ENCODE data around the gene CEP126.

CEP126 gene, protein sequence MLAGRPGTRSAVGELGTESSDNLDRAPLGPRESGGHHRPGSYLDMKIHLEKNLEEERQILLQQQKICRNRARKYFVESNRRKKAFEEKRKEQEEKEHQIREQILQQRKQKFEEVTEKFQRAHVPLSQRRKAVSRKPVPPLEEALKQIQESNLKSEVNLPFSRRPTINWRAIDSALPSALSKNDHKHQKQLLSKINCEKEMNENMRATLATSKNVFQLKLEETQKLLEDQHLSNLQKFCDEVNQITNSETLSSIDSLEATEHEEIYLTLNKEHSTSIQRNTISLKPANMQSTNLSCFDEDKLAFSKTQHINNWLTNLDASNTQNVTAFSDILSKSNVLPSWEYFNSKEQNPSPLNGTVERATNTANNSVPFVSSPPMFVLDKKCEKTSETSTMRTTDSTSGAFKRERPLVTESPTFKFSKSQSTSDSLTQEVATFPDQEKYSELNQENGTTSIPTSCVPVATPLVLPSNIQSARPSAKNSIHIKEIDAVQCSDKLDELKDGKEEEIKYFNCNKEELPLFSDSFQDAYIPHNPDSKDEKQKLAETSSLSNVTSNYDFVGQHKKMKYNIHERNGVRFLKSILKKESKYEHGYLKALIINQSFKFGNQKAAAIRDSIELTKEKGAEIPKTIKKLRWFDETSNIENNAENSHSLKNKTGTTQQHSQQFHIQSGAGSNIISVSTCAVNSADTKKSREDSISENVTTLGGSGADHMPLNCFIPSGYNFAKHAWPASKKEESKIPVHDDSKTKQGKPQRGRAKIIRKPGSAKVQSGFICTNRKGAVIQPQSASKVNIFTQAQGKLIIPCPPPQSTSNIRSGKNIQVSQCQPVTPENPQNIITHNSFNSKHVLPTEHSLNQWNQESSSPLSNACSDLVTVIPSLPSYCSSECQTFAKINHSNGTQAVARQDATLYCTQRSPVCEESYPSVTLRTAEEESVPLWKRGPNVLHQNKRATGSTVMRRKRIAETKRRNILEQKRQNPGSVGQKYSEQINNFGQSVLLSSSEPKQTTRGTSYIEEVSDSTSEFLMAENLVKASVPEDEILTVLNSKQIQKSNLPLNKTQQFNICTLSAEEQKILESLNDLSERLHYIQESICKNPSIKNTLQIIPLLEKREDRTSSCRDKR

GRCh38 chr11:101914738-101915426, at the start of gene CEP126:
Gene CEP126, plus strand, starts transcription at chr11:101915010. Its CDS starts 275 bp downstream, at chr11:101915285.
- Histone ChIP-seq H3K9me3 (ENCODE audit: control insufficient read depth, insufficient read depth, low read length) (no peaks in the 10 kb centered on the region), H3K4me1 (ENCODE audit: control insufficient read depth, low read length) (peaks cover 23% of the 10 kb centered on the region), H3K27ac (ENCODE audit: low read depth, low read length) (peak within 1 kb of the TSS; percentile 75), H3K4me2 (ENCODE audit: low read length) (peak within 1 kb of the TSS; percentile 81), H3F3A (ENCODE audit: control insufficient read depth, insufficient read depth) (peaks cover 7% of the 10 kb centered on the region; the same call in 1 of the 2 replicates), H3K9me2 (replicated peaks; ENCODE audit: control insufficient read depth, low read length) (no peaks in the 10 kb centered on the region), H4K20me1 (ENCODE audit: control insufficient read depth, insufficient read depth, low read depth, low read length) (no peaks in the 10 kb centered on the region), H3K4me3 (ENCODE audit: low read length) (peak within 1 kb of the TSS; percentile 87), H3K36me3 (ENCODE audit: control insufficient read depth, low read length) (no peaks in the 10 kb centered on the region; the same call in 1 of the 2 replicates), H3K79me2 (ENCODE audit: control insufficient read depth, low read length) (no peaks in the 10 kb centered on the region), H3K27me3 (ENCODE audit: control insufficient read depth, low read length) (no peaks in the 10 kb centered on the region)
- no peak for TF ChIP-seq EZH2phosphoT487 (IDR thresholded peaks at IDR 0.05; ENCODE audit: borderline replicate concordance, low read length)
- TF ChIP-seq CTCF (IDR thresholded peaks at IDR 0.05; ENCODE audit: low read depth, low read length, poor library complexity, severe bottlenecking) = peak; percentile 52

- no peaks in the 10 kb centered on the region for H3K9me2 ChIP-seq (replicated peaks; ENCODE audit: control insufficient read depth, low read length)
- H3K9me3 ChIP-seq (ENCODE audit: control insufficient read depth, insufficient read depth, low read length) = no peaks in the 10 kb centered on the region
- no peaks in the 10 kb centered on the region for H4K20me1 ChIP-seq (ENCODE audit: control insufficient read depth, insufficient read depth, low read depth, low read length)
- H3K36me3 ChIP-seq (ENCODE audit: control insufficient read depth, low read length) = no peaks in the 10 kb centered on the region
- no peak overlapping the region for H3K27ac ChIP-seq (ENCODE audit: low read depth, low read length)
- no peaks in the 10 kb centered on the region for H3K4me1 ChIP-seq (ENCODE audit: control insufficient read depth, low read length)
- no peak for TF ChIP-seq EZH2phosphoT487 (IDR thresholded peaks at IDR 0.05; ENCODE audit: borderline replicate concordance, low read length)
- H3K4me2 ChIP-seq (ENCODE audit: low read length) = no peak overlapping the region
- peaks cover 8% of the 10 kb centered on the region; the same call in 1 of the 2 replicates for H3K27me3 ChIP-seq (ENCODE audit: control insufficient read depth, low read length)
- H3K4me3 ChIP-seq (ENCODE audit: low read length) = no peak overlapping the region
- no peaks in the 10 kb centered on the region for H3F3A ChIP-seq (ENCODE audit: control insufficient read depth, insufficient read depth)
- no peaks in the 10 kb centered on the region for H3K79me2 ChIP-seq (ENCODE audit: control insufficient read depth, low read length)
These were observed 48.0 kb upstream of the CEP126 start for GRCh38 chr11:101866619-101867491.

- Histone ChIP-seq H3F3A (ENCODE audit: control insufficient read depth, insufficient read depth) (no peaks in the 10 kb centered on the region), H3K4me2 (ENCODE audit: low read length) (no peak overlapping the region), H3K27me3 (ENCODE audit: control insufficient read depth, low read length) (peaks cover 2% of the 10 kb centered on the region; the same call in 1 of the 2 replicates), H3K9me2 (replicated peaks; ENCODE audit: control insufficient read depth, low read length) (no peaks in the 10 kb centered on the region), H3K27ac (ENCODE audit: low read depth, low read length) (no peak overlapping the region), H3K4me3 (ENCODE audit: low read length) (no peak overlapping the region), H3K9me3 (ENCODE audit: control insufficient read depth, insufficient read depth, low read length) (no peaks in the 10 kb centered on the region), H3K4me1 (ENCODE audit: control insufficient read depth, low read length) (no peaks in the 10 kb centered on the region), H3K36me3 (ENCODE audit: control insufficient read depth, low read length) (no peaks in the 10 kb centered on the region), H3K79me2 (ENCODE audit: control insufficient read depth, low read length) (no peaks in the 10 kb centered on the region), H4K20me1 (ENCODE audit: control insufficient read depth, insufficient read depth, low read depth, low read length) (no peaks in the 10 kb centered on the region)
- TF ChIP-seq EZH2phosphoT487 (IDR thresholded peaks at IDR 0.05; ENCODE audit: borderline replicate concordance, low read length) (no peak), CTCF (IDR thresholded peaks at IDR 0.05; ENCODE audit: low read depth, low read length, poor library complexity, severe bottlenecking) (no peak)
These were observed 46.9 kb upstream of the CEP126 start for GRCh38 chr11:101867951-101868350.
